DMS53 (cell line): Measurements from ENCODE around the gene SNX19.

Experiments
- DNase-seq: peaks from one replicate; lab custom pipeline; 2025; lab: John Stamatoyannopoulos, UW

The SNX19 gene

DNA sequence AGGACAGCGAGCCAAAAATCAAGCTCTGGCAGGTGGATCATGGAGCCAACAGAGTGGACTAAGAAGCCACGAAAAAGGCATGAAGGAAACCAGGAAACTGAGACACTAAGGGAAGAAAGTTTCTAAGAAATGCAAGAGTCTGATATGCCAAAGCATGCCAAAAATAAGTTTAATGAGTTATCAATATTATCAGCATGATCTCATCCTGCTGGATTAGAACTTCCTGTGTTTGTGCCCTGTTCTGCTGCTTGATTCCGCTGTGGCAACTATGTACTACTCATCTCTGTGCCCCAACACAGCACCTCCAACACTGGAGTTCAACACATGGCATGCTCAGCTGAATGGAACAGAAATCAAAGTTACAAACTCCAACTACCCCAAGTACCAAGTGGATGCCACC, 10.8 kb downstream of the SNX19 start:
- DNase-seq, result no peak

DNA sequence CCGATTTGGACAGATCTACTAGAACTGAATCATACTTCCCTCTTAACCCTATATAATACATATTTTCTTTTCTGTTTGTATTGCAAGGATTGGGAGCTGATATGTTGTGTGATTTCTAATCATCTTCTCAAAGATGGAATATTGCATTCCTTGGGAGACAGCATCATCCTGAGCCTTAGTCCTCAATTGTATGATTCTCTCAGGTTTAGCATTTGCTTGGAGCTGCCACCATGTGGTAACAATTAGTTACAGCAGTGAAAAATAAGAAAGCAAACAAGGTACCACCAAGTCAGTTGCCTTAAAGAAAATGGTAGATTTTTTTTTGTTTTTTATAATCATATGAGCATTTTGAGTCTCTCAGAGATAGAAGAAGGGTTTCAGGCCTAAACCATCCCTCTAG, 11.9 kb downstream of the SNX19 start:
- DNase-seq, result peak; percentile 36

DNA sequence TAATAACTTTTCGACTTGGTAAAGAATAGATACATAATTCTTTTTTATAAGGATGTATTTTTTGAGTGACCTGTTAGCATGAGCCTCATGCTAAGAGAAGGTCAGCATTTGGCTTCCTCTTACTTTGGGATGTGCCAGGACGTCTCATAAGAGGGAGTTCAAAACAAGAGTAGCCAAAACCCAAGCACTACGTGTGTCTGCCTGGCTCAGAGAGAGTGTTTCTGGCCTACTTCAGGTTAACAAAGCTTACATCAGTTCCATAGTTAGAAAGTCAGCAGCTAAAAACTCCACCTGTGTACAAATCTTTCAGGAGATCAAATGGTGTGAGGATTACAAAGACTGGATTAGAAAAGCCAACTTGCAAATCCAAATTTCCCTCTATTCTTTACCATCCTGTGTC, 13.9 kb downstream of the SNX19 start:
- no peak for DNase-seq

DNA sequence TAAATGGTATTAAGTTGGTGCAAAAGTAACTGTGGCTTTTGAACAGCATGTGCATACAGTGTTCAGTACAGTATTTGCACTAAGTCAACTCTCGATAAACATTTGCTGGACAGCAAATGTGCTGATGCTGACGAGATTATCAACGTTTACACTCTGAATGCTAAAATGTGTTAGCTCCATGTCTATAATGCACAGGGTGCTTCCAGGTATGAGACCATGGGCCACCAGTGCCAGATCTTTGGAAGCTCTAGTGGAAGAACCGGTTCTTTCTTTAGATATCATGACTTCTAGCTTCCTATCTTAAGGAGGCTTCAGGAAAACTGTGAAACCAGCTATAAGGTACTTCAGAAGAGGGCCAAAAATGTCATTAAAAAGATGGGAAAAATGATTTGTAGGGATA, 17.2 kb downstream of the SNX19 start:
- no peak for DNase-seq

DNA sequence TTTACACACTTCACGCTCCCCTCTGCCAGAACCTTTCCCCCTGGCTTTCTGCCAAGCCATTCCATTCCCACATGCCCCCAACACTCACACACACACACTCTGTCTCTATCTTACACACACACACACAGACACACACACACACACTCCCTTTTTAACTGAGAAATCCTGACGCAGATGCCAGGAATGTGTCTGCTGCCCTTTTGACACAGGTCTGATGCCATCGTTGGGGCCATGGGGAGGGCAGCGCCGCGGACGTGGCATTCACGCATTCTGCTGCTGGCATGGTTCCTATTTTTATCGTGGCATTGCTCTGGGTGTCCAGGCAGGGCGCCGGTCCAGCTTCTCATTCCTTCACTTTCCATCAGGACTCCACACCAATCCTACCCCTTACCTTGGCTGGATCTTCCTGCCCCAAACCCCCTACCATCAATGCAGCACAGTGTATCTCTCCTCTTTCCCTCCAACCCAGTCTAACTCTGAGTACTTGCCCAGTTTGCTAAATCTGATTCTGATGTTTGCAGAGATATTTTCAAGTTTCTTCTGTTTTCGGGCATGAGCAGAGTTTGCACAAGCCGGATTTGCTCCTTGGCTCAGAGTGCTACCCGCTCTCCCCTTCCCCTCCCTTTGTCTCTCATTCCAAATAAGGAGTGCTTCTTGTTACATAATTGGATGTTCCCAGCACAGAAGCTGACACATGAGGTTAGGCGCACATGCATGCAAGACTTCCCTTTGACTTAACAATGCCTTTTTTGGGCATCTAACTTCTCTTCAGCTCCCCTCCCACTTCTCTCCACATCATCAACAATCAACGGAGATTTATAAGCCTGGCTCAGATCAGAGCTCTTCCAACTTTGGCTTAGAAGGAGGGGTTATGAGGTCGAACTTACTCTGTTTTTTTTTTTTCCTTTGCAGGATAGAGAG, 18.8 kb downstream of the SNX19 start:
- no peak for DNase-seq

DNA sequence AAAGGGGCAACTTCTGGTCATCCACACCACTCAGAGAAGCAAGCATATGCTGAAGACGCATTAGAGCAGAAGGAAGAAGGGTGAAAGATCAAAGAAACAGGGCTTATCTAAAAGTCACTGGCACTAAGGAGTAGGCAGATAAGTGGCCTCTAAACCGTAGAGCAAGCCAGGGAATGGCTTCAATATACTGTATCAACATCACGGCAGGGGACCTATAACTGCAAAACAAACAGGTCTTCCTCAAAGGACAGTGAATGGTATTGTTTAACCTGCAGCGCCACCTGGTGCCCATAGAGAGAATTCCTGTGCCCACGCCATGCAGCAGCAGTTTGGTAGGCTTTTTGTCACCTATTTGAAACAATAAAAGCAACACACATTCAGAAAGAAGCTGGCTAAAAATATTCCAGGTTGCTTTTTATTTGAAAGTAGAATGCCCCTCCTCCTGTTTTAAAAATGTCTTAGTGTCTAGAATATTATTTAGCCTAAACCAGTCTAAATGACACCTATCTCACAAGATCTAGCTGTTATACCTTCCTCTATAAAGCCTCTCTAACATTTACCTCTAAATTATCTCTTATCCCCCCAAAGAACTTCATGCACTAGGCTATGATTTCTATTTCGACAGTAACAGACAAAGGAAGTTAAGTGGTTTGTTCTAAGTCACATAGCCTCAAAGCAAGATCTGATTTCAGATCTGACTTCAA, 21.8 kb downstream of the SNX19 start:
- peak; percentile 83 for DNase-seq

DNA sequence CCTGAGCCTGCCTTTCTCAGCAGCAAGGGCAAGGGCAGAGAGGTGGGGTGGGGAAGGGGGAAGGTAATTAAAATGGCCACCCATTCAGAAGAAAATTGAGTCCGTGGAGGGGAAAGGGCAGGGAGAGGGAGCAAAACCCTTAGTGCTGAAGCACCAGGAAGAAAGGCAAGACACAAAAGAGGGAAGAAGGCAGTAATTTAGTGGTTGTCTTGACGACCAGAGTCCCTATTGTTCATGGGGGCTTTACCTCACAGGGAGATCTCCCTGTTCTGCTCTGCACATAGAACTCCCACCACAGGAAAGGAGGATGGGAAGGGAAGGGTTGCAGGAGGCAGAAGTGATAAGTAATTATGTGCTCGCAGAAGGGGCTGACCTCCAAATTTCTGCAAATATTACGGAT, 23.4 kb downstream of the SNX19 start:
- DNase-seq, result no peak

DNA sequence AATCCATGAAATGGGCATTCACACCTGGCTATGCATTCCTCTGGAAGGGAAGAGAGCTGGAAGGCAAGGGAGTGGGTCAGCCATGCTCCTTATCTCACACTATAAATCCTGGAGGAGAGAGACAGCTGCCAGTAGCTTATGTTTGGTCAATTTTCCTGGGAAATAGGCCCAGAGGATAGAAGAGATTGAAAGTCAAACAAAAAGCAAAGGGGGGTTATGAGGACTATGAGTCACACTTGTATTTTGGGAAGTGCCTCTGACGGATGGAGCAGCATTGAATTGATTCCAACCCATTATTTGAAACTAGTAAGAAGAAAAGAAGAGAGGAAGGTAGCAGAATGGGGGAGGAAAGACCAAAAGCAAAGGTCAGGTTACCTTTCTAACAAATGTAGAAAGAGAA, 25.0 kb downstream of the SNX19 start:
- no peak for DNase-seq

DNA sequence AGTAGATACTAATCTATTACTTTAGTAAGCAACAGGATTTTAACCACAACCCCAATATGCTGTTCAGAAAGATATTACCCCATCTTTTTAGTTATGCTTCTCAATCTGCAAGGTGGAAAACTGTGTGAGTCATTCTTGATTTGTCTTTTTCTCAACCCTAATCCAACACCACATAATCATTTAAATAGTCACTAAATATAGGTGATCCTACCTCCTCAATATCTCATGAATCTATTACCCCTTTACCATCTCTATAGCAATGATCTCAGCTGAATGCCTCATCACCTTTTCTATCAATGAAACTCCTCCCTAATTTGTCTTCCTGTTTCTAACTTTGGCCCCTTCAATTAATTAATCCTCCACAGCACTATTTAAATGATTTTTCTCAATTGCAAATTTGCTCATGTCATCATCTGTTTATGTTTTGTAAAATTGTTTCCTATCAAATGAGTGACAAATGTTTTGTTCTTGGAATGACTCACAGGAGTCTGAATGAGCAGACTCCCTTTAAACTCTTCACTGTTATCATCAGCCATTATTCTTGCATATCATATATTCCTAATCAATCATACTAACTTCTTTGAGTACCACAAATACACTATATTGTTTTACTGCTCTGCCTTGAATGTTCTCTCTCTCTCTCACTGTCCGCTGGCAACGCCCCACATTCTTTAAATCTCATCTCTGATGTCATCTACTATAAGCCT, 26.1 kb downstream of the SNX19 start:
- no peak for DNase-seq

DNA sequence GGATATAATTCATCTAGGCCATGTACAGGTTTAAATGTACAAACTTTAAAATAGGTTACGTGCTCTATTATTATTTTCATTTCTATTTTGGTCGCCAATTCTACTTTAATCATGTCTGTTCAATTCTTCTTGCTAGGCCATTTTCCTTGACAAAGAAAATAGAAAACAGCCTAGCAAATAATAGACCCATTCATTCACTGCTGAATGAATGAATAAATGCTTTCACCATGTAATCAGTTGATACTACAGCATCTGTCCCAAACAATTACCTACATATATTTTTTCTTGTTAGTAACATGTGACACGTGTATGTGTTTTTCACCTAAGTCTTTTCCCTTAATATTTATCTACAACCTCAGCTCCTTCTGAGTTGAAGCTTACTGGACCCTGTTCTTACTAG, 27.5 kb downstream of the SNX19 start:
- no peak for DNase-seq

DNA sequence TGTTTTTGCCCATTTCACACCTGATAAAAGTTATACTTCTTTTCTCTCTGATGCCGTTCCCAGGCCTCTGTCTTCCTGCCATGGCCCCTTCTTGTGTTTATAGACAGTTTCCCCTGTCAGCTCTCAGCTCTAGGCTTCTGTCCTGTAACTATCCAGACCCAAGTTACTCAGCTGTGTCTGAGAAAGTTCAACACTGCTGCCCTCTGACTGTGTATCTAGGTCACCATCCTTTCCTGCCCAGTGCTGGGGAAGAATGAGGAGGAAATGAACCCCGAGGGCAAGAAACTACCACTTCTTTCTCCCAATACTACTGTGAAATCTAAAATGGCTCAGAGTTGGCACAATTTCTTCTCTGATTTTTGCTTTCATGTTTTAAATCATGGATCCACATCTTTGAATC, 29.6 kb downstream of the SNX19 start:
- no peak for DNase-seq

DNA sequence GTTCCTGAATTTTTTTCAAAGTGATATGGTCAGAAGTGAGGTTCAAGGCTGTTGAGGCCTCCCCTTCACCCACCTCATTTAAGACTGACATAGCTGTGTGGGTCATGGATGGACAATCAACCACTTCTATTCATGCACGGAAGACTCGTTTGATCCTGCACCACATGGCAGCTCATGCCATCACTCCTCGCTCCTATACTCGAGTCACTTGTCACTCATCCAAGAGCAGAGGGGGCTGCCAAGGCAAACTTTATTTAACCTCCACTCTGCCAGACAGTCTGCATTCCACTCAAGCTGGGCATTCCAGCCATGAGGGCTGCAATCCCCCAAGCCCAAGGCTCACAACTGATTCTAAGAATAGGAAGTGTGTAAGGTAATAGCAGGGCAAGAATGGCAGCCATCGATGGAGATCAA, 34.1 kb downstream of the SNX19 start:
- DNase-seq, result no peak

DNA sequence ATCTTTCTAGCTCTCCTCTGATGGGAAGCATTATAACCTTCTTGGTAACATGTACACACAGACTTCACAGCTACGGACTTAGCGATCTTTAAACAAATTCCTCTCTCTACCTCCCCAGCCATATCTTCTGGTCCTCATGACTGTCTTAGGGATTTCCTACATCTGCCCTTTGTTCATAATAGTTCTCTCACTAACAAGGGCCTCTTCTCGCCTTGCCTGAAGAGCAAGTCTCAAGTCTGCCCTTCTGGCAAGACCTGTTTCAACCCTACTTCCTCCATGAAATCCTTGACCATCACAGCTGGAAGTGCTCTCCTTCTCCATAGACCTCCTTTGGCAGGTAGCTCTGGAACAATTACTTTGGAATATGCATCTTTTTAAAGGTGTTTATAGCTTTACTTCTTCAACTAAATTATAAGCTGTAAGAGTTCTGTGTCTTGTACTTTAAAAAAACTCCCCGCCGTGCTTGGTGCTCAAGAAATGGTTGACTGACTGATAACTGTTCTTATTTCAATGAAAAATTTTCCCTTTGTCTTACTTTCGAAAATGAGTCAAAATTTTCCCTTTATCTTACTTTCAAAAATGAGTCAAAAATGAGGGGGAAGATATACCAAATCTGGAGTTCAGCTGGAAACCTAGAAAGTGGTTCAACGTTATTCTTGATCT, 34.7 kb downstream of the SNX19 start:
- no peak for DNase-seq

DNA sequence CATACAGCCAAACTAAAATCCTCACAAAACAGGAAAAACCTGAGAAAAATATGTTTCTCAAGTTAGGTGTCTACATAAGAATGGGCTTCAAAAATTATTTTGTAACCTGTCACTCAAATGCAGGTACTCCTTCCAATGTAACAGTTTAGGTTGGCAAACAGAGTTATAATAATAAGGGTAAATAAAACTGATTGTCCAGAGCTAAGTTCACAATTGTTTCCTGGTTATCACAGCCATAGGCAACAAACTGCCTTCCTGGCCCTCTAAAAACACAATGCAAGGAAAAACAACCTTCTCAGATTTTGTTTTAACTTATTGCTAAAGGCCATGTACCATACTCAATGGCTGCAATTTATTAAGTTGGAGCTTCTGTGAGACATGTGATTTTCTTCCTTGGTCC, 36.4 kb downstream of the SNX19 start:
- no peak for DNase-seq

DNA sequence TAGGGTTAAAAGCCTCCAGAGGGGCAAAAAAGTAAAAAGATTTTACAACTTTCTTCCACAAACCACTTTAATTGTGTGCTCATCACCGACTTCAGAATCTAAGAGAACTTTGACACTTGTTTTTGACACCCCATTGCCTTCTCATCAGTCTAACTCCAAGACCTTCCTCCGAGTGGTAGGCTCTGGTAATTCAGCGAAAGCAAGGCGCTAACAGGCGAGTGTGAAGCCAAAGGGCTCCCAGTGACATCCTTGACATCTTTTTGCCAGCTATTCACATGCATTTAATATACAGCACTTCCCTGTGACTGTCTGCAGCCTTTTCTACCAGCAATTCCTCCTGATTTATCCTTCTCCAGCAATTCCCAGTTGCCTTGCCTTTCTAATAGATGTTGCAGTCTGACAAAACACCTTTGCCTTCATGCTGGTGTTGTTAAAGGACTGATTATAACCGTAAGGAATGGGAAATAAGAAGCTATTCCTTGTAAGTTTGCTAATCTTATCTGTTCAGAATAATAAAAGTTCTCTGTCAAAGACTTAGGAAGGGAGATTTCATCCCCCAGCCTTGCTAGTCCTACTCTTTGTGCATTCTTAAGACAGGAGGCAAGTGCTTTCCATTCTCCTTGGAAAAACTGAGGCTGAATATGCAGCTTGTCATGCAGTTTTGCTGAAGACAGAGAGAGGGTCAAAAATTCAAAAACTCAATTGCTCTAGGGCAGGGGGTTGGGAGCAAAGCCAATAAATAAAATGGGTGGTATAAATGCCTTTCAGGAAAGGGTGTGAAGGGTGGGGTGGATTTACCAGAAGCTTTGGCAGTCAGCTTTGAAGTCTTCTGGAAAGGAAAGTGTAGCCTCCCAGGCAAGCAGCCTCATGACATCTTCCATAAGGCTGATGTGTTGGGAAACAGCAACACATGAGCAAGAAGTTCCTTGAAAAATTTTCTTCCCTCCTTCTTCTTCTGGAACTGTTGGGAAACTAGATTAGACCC, 39.1 kb downstream of the SNX19 start:
- no peak for DNase-seq

DNA sequence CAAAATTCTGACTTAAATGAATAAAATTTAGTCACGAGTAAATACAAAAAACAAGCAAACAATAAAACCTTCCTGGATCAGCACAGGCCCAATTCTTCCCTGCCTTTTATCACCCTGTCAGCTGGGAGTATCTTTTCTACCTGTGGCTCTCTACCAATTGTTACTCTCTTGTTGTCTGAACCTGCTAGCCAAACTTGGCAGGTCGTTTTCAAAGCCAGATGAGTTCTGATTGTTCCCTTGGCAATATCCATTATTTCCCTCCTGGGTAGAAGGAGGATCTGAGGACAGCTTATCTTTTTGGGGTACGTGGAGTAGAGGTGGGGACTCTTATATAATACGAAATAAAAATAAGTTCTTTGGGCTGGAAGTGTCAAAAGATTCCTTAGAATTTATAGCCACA, 40.2 kb downstream of the SNX19 start:
- no peak for DNase-seq

DNA sequence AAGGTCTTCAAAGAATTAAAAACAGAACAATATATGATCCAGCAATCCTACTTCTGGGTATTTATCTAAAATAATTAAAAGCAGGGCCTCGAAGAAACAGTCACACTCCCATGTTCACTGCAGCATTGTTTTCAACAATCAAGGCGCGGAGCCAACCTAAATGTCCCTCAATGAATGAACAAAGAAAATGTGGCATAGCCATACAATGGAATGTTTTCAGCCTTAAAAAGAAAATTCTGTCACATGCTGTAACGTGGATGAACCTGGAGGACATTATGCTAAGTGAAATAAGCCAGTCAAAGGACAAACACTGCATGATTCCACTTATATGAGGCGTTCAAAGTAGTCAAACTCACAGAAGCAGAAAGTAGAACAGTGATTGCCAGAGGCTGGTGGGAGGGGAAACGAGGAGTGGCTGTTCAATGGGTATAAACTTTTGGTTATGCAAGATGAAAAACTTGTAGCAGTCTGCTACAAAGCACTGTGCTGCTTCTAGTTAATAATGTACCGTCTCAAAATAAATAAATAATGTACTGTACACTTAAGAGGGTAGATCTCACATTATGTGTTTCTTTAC, 41.2 kb downstream of the SNX19 start:
- no peak for DNase-seq

DNA sequence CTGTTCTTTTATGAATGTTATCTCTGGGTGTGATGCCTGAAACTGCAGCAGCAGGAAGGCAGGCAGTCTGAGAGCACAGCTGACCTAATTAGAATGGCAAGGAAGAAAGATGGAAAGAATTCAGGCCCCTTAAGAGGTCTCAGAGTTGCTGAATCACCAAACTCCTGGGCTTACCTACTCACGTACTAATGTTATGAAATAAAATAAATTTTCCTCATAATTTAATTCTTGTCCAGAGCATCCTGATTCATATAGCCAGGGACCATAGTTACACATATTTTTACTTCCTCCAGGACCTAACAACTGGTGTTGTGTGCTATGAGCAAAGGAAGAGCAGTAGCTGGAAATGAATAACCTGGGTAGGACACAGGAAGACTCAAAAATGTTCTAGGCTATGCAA, 41.9 kb downstream of the SNX19 start:
- DNase-seq, result no peak

DNA sequence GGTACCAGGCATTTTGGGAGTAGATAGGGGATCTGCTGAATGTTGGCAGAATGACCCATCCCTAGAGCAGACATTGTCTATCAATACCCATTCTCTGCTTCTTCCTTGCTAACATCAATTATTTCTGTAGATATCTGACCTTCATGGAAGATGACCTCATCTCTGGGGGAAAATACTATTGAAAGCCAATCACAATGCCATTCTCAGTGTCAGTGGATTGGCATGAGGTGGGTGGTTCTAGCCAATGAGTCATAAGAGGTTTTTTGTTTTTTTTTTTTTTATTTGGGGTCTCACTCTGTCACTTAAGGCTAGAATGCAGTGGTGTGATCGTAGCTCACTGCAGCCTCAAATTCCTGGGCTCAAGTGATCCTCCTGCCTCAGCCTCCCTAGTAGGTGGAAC, 42.5 kb downstream of the SNX19 start:
- no peak for DNase-seq

DNA sequence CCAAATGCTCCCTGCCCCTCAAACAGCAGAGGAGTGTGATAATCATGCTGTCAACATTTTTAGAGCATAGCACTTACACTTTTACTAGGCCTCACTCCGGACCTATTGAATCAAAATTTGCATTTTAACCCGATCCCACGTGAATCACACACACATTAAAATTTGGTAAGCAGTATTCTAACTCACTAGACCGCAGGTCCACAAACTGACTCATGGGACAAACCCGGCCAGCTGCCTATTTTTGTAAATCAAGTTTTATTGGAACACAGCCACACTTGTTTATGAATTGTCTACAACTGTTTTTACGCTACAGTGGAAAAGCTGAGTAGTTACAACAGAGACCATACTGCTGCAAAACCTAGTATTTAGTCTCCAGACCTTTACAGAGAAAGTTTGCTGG, 43.3 kb downstream of the SNX19 start:
- DNase-seq, result no peak

DNA sequence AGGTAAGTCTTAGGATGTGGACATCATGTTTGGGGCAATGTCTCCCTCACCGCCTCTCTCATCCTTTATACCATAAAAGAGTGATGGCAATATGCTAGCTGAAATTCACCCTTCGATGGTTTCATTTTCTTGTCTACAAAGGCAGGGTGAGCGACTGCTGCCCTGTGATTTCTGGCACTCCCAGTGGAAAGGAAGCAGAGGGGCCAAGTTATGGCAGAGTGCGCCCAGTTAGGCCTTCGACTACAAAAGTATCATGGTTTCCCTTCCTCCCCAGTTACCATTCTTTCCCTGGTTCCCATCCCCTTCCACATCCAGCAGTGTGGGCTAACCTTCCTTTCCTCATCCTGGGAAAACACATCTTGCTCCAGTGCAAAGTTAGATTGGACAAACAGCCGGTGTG, 43.8 kb downstream of the SNX19 start:
- DNase-seq, result no peak
